BLaER1 treated with 17β-estradiol and CSF1 and Interleukin-3, amounts not matched to agents 10 nM and 100 nM (cell line): ENCODE results near the gene MTERF1.
"Not testable (repeated sequence)": the region's sequence is repeated elsewhere in the genome, so short reads cannot be mapped to it uniquely, and the experiment has no call there.

Experiments used
- H3K27ac ChIP-seq, 11 experiments: shearing (Covaris generic); formaldehyde crosslinking; 2 replicates each; pipeline ENCODE4 v1.8.1; 2022
- H3K27me3 ChIP-seq, 11 experiments: shearing (Covaris generic); formaldehyde crosslinking; 2 replicates each; pipeline ENCODE4 v1.8.1; 2022
- H3K36me3 ChIP-seq, 11 experiments: shearing (Covaris generic); formaldehyde crosslinking; 2 replicates each; pipeline ENCODE4 v1.8.1; 2022
- H3K4me1 ChIP-seq, 10 experiments: shearing (Covaris generic); formaldehyde crosslinking; 2 replicates each; pipeline ENCODE4 v1.8.1; 2022
- H3K4me2 ChIP-seq, 11 experiments: shearing (Covaris generic); formaldehyde crosslinking; 2 replicates each; pipeline ENCODE4 v1.8.1; 2022
- H3K4me3 ChIP-seq, 10 experiments: shearing (Covaris generic); formaldehyde crosslinking; 2 replicates each; pipeline ENCODE4 v1.8.1; 2022
- H3K9ac ChIP-seq, 11 experiments: shearing (Covaris generic); formaldehyde crosslinking; 2 replicates each; pipeline ENCODE4 v1.8.1; 2022
- H3K9me3 ChIP-seq, 11 experiments: shearing (Covaris generic); formaldehyde crosslinking; replicated peaks in 1 of 11; 2 replicates each; pipeline ENCODE4 v1.8.1; 2022
- H4K20me1 ChIP-seq, 11 experiments: shearing (Covaris generic); formaldehyde crosslinking; 2 replicates each; pipeline ENCODE4 v1.8.1; 2022
- Cebpa-rat ChIP-seq, 11 experiments: shearing (Covaris generic); IDR thresholded peaks; 2 replicates each; pipeline ENCODE4 v1.8.1; 2022

The MTERF1 gene

GRCh38 chr7:91865511-91865910 lies 15.0 kb downstream of the MTERF1 start:
- H3K4me3 ChIP-seq, result no peak overlapping the region
- TF ChIP-seq Cebpa-rat (IDR thresholded peaks at IDR 0.05), result no peak
- H4K20me1 ChIP-seq, result peaks cover 0 to 4% (median 0%) of the 10 kb centered on the region in 11 experiments; a peak in 1 of 22 replicates
- peaks cover 0 to 8% (median 0%) of the 10 kb centered on the region in 10 experiments; a peak in 3 of 20 replicates for H3K4me1 ChIP-seq
- H3K9ac ChIP-seq, result no peak overlapping the region
- H3K9me3 ChIP-seq, result peaks cover 0 to 11% (median 7%) of the 10 kb centered on the region in 11 experiments; a peak in 7 of 22 replicates
- peaks cover 7 to 39% (median 19%) of the 10 kb centered on the region in 11 experiments; a peak in 19 of 22 replicates for H3K36me3 ChIP-seq
- no peak overlapping the region for H3K27ac ChIP-seq
- H3K4me2 ChIP-seq, result no peak overlapping the region
- no peaks in the 10 kb centered on the region for H3K27me3 ChIP-seq

DNA sequence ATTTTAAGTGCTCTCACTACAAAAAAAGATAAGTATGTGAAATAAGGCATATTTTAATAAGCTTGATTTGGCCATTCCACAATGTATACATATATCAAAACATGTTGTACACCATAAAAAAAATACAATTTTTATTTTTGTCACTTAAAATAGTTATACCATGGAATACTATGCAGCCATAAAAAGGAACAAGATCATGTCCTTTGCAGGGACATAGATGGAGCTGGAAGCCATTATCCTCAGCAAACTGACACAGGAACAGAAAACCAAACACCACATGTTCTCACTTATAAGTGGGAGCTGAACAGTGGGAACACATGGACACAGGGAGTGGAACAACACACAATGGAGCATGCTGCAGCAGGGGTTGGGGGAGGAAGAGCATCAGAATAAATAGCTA lies 15.9 kb downstream of the MTERF1 start:
- peaks cover 0 to 11% (median 7%) of the 10 kb centered on the region in 11 experiments; a peak in 7 of 22 replicates for H3K9me3 ChIP-seq
- not testable (repeated sequence) for H3K4me3 ChIP-seq, H3K27me3 ChIP-seq, H3K4me2 ChIP-seq, H3K9ac ChIP-seq, H4K20me1 ChIP-seq, H3K27ac ChIP-seq, H3K4me1 ChIP-seq
- peaks cover 7 to 39% (median 19%) of the 10 kb centered on the region in 11 experiments; a peak in 18 of 22 replicates for H3K36me3 ChIP-seq

GRCh38 chr7:91864070-91864469 lies 16.4 kb downstream of the MTERF1 start:
- no peak for TF ChIP-seq Cebpa-rat (IDR thresholded peaks at IDR 0.05)
- H3K4me1 ChIP-seq, result peaks cover 0 to 8% (median 0%) of the 10 kb centered on the region in 10 experiments; a peak in 3 of 20 replicates
- H3K9ac ChIP-seq, result no peak overlapping the region
- H3K27ac ChIP-seq, result no peak overlapping the region
- no peaks in the 10 kb centered on the region for H3K27me3 ChIP-seq
- H3K4me2 ChIP-seq, result no peak overlapping the region
- H3K36me3 ChIP-seq, result peaks cover 7 to 39% (median 19%) of the 10 kb centered on the region in 11 experiments; a peak in 18 of 22 replicates
- no peak overlapping the region for H3K4me3 ChIP-seq
- H3K9me3 ChIP-seq, result peaks cover 0 to 11% (median 7%) of the 10 kb centered on the region in 11 experiments; a peak in 7 of 22 replicates
- peaks cover 0 to 4% (median 0%) of the 10 kb centered on the region in 11 experiments; a peak in 1 of 22 replicates for H4K20me1 ChIP-seq

DNA sequence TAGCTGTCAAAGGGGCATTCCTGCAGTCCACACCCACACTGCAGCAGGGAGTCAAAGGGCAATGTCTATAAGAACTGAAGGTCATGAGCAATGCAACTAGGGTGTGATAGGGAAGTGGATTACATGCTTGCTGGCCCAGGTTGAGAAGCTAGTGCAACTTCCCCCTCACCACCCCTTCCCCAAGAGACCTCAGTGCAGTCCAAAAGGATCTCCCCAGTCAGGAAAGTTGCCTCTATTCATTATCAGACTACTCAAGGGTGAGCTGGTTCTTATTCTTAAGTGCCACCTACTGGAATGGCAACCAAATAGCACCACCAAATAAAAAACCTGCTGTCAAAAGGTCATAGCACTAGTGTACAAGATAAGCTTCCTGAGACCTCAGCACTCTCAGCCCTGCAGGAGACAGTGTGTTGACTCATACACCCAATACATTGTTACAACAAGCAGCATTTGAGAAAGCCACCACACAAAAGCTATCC lies 28.2 kb downstream of the MTERF1 start:
- no peak overlapping the region for H3K9ac ChIP-seq
- TF ChIP-seq Cebpa-rat (IDR thresholded peaks at IDR 0.05), result no peak
- H3K27me3 ChIP-seq, result no peaks in the 10 kb centered on the region
- peak overlapping the region in 7 of 11 experiments; percentile 5 to 48 (median 24); a peak in 8 of 22 replicates for H3K4me2 ChIP-seq
- H3K4me3 ChIP-seq, result no peak overlapping the region
- H3K27ac ChIP-seq, result no peak overlapping the region
- peaks cover 7 to 27% (median 15%) of the 10 kb centered on the region in 11 experiments; a peak in 21 of 22 replicates for H3K9me3 ChIP-seq
- H4K20me1 ChIP-seq, result no peaks in the 10 kb centered on the region
- H3K4me1 ChIP-seq, result peaks cover 4 to 23% (median 13%) of the 10 kb centered on the region in 10 experiments; a peak in 19 of 20 replicates
- peaks cover 0 to 7% (median 0%) of the 10 kb centered on the region in 11 experiments; a peak in 1 of 22 replicates for H3K36me3 ChIP-seq

- no peak overlapping the region for H3K27ac ChIP-seq
Measured at GRCh38 chr7:91850455-91850854, 30.0 kb downstream of the MTERF1 start.

GRCh38 chr7:91847876-91848588 lies 32.5 kb downstream of the MTERF1 start:
- no peak for TF ChIP-seq Cebpa-rat (IDR thresholded peaks at IDR 0.05)
- H3K27ac ChIP-seq, result peak overlapping the region in 4 of 11 experiments; percentile 29 to 35 (median 31); a peak in 5 of 22 replicates
- no peak overlapping the region for H3K4me3 ChIP-seq
- peaks cover 14 to 30% (median 20%) of the 10 kb centered on the region in 10 experiments for H3K4me1 ChIP-seq
- no peaks in the 10 kb centered on the region for H3K36me3 ChIP-seq
- H3K4me2 ChIP-seq, result peak overlapping the region in 5 of 11 experiments; percentile 18 to 55 (median 35); a peak in 10 of 22 replicates
- H3K27me3 ChIP-seq, result no peaks in the 10 kb centered on the region
- no peaks in the 10 kb centered on the region for H4K20me1 ChIP-seq
- H3K9ac ChIP-seq, result no peak overlapping the region
- H3K9me3 ChIP-seq, result peaks cover 0 to 21% (median 10%) of the 10 kb centered on the region in 11 experiments; a peak in 15 of 22 replicates

More at GRCh38 chr7:91850455-91850854, 30.0 kb downstream of the MTERF1 start:
- Histone ChIP-seq H3K9ac (no peak overlapping the region), H3K36me3 (peaks cover 0 to 7% (median 0%) of the 10 kb centered on the region in 11 experiments; a peak in 1 of 22 replicates), H3K9me3 (peaks cover 7 to 29% (median 18%) of the 10 kb centered on the region in 11 experiments; a peak in 21 of 22 replicates), H4K20me1 (no peaks in the 10 kb centered on the region), H3K4me3 (no peak overlapping the region), H3K4me1 (peaks cover 4 to 23% (median 13%) of the 10 kb centered on the region in 10 experiments; a peak in 19 of 20 replicates), H3K4me2 (no peak overlapping the region), H3K27me3 (no peaks in the 10 kb centered on the region)
- TF ChIP-seq Cebpa-rat (IDR thresholded peaks at IDR 0.05), result no peak

GRCh38 chr7:91847231-91847630 lies 33.3 kb downstream of the MTERF1 start:
- no peak overlapping the region for H3K4me3 ChIP-seq
- no peaks in the 10 kb centered on the region for H4K20me1 ChIP-seq
- no peak overlapping the region for H3K4me2 ChIP-seq
- no peak overlapping the region for H3K9ac ChIP-seq
- H3K27ac ChIP-seq, result no peak overlapping the region
- peaks cover 14 to 30% (median 19%) of the 10 kb centered on the region in 10 experiments for H3K4me1 ChIP-seq
- no peak for TF ChIP-seq Cebpa-rat (IDR thresholded peaks at IDR 0.05)
- H3K9me3 ChIP-seq, result peaks cover 6 to 22% (median 17%) of the 10 kb centered on the region in 11 experiments
- H3K36me3 ChIP-seq, result 0 out of 22 replicates have a peak, but pooled peaks cover 0 to 3% (median 0%) of the 10 kb centered on the region in 11 experiments
- H3K27me3 ChIP-seq, result no peaks in the 10 kb centered on the region

DNA sequence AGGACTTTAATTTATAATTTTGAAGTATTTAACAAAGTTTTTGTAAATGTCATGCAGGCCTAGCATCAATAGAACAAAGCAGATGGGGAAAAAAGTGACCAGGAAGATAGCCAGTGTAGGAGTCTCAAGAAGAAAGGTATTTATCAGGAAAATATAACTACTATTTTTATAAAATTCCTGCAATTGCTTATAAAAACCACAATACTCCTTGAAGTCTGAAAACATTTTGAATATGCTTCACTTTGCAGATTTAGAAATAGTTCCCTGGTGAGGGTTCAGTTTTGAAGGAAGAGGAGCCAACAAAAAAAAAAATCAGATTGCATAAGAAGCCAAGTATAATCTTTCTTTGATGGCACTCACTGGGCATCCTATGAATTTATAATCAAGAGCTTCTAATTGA lies 34.1 kb downstream of the MTERF1 start:
- Histone ChIP-seq H3K9ac (no peak overlapping the region), H4K20me1 (no peaks in the 10 kb centered on the region), H3K27me3 (no peaks in the 10 kb centered on the region), H3K4me3 (no peak overlapping the region), H3K9me3 (peaks cover 14 to 29% (median 22%) of the 10 kb centered on the region in 11 experiments), H3K27ac (no peak overlapping the region), H3K4me2 (no peak overlapping the region), H3K36me3 (0 out of 22 replicates have a peak, but pooled peaks cover 0 to 4% (median 0%) of the 10 kb centered on the region in 11 experiments), H3K4me1 (peaks cover 9 to 22% (median 15%) of the 10 kb centered on the region in 10 experiments)
- no peak for TF ChIP-seq Cebpa-rat (IDR thresholded peaks at IDR 0.05)

DNA sequence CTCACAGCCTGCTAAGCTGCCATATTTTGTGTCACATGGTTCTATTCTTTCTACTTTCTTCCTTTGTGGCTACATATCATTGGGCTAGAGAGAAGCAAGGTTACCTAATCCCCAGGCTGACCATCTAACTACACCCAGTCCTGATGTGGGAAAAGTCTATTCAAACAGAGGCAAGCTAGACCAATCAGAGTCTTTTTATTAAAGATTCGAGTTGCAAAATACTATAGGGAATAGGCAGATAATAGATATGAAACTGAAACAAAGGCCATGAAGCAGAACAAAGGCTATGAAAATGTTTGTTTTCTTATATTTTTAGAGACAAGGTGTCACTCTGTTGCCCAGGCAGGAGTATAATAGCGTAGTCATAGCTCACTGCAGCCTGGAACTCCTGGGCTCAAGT lies 36.7 kb downstream of the MTERF1 start:
- H3K27me3 ChIP-seq, result no peaks in the 10 kb centered on the region
- TF ChIP-seq Cebpa-rat (IDR thresholded peaks at IDR 0.05), result peak in 1 of 11 experiments; percentile 21; a peak in 1 of 22 replicates
- no peak overlapping the region for H3K4me3 ChIP-seq
- peaks cover 8 to 21% (median 15%) of the 10 kb centered on the region in 10 experiments for H3K4me1 ChIP-seq
- no peak overlapping the region for H3K9ac ChIP-seq
- H3K4me2 ChIP-seq, result peak overlapping the region in 10 of 11 experiments; percentile 1 to 68 (median 51); a peak in 18 of 22 replicates
- peaks cover 15 to 33% (median 23%) of the 10 kb centered on the region in 11 experiments for H3K9me3 ChIP-seq
- no peaks in the 10 kb centered on the region for H4K20me1 ChIP-seq
- H3K36me3 ChIP-seq, result 0 out of 22 replicates have a peak, but pooled peaks cover 0 to 4% (median 0%) of the 10 kb centered on the region in 11 experiments
- H3K27ac ChIP-seq, result peak overlapping the region in 6 of 11 experiments; percentile 31 to 56 (median 49); a peak in 11 of 22 replicates
